ENCODE data around the gene FUOM.
"Not testable (repeated sequence)": the region's sequence is repeated elsewhere in the genome, so short reads cannot be mapped to it uniquely, and the experiment has no call there.

Gene FUOM

DNA sequence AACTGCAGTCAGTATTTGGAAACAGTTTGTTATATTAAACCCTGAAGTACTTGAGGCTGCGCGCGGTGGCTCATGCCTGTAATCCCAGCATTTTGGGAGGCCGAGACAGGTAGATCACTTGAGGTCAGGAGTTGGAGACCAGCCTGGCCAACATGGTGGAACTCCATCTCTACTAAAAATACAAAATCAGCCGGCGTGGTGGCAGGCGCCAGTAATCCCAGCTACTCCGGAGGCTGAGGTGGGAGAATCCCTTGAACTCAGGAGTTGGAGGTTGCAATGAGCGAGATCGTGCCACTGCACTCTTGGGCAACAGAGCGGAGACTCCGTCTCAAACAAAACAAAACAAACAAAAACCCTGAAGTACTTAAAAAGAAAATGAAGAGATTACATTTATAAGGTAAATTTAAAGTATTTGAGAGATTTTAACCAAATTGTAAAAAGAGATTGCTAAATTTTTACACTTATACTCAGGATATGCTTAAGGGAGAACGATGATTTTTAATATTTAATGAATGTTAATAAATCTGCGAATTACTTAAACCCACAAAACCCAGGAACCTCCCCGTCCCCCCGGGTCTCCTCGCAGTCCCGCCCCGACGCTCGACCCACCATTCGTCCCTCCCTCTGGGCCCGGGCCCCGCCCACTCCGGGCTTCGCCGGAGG lies 35.7 kb upstream of the FUOM start:
- TF ChIP-seq, protein P1, sequence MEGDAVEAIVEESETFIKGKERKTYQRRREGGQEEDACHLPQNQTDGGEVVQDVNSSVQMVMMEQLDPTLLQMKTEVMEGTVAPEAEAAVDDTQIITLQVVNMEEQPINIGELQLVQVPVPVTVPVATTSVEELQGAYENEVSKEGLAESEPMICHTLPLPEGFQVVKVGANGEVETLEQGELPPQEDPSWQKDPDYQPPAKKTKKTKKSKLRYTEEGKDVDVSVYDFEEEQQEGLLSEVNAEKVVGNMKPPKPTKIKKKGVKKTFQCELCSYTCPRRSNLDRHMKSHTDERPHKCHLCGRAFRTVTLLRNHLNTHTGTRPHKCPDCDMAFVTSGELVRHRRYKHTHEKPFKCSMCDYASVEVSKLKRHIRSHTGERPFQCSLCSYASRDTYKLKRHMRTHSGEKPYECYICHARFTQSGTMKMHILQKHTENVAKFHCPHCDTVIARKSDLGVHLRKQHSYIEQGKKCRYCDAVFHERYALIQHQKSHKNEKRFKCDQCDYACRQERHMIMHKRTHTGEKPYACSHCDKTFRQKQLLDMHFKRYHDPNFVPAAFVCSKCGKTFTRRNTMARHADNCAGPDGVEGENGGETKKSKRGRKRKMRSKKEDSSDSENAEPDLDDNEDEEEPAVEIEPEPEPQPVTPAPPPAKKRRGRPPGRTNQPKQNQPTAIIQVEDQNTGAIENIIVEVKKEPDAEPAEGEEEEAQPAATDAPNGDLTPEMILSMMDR (IDR thresholded peaks at IDR 0.05; ENCODE audit: extremely low read depth, missing control alignments): no peak
- no peak for DNase-seq (ENCODE audit: low spot score)

DNA sequence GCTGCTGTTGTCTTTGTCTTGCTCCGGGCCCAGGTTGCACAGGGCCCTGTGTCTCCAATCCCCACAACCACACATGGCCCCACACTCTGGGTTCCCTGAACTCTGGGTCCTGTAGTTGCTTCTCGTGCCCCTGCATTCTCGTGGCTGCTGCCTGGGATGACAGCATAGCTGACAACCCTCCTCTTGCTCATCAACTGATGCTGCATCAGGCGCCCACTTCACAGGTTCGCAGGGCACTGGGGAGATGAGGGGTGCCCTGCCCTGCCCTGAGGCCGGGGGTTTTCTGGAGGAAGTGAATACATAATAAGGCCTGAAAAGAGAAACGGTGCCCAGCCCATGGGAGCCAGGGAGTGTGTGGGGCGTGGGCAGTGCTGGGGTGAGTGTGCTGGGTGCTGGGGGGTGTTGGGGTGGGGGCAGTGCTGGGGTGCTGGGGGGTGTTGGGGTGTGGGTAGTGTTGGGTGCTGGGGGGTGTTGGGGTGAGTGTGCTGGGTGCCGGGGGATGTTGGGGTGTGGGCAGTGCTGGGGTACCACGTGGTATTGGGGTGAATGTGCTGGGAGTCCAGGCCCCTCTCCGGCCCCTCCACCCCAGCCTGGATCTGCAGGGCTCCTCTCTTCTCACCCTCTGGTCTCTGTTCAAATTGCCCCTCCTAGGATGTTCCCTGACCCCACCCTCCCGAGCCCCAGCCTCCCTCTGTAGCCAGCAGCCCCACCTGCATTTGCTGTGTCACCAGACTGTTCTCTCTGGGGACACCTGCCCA lies 34.1 kb upstream of the FUOM start:
- DNase-seq (ENCODE audit: low spot score): peak; percentile 35
- TF ChIP-seq, protein P1 (IDR thresholded peaks at IDR 0.05; ENCODE audit: extremely low read depth, missing control alignments): no peak

DNA sequence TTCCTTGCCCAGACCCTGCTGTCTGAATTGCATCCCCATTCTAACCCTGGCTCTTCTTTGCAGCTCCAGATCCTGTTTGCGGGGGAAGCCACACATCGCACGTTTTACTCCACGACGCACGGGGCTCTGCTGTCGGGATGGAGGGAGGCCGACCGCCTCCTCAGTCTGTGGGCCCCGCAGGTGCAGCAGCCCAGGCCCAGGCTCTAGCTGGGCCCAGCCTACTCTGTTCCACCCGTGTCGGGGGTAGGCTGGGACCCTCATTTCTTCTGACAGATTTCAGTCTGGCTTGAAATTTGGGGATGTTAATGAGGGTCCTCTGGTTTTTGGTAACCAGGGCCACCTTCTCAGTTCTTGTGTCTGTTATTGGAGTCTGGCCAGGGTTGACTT lies 33.4 kb upstream of the FUOM start:
- TF ChIP-seq, protein P1 (IDR thresholded peaks at IDR 0.05; ENCODE audit: extremely low read depth, missing control alignments): no peak
- no peak for DNase-seq (ENCODE audit: low spot score)

DNA sequence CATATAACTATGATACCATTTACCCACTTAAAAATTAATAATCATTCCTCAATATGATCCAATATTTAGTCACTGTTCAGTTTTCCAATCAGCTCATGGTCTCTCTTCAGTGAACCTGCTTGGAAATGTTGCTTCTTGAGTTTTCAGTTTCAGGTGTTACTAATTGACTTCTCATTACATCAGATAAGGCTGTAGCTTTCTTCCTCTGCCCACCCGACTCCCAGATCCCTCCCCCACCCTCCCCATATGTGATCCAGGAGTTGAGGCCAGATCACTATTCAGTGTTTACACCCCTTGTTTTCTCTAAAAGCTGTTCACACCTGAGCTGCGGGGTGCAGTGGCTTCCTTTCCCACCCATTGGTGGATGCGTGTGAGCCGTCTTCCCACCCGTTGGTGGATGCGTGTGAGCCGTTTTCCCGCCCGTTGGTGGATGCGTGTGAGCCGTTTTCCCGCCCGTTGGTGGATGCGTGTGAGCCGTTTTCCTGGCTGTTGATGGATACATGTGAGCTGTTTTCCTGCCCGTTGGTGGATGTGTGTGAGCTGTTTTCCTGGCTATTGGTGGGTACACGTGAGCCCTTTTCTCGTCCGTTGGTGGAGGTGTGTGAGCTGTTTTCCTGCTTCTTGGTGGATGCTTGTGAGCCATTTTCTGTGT lies 32.9 kb upstream of the FUOM start:
- peak; percentile 41 for DNase-seq (ENCODE audit: low spot score)
- TF ChIP-seq, protein P1 (IDR thresholded peaks at IDR 0.05; ENCODE audit: extremely low read depth, missing control alignments): no peak

DNA sequence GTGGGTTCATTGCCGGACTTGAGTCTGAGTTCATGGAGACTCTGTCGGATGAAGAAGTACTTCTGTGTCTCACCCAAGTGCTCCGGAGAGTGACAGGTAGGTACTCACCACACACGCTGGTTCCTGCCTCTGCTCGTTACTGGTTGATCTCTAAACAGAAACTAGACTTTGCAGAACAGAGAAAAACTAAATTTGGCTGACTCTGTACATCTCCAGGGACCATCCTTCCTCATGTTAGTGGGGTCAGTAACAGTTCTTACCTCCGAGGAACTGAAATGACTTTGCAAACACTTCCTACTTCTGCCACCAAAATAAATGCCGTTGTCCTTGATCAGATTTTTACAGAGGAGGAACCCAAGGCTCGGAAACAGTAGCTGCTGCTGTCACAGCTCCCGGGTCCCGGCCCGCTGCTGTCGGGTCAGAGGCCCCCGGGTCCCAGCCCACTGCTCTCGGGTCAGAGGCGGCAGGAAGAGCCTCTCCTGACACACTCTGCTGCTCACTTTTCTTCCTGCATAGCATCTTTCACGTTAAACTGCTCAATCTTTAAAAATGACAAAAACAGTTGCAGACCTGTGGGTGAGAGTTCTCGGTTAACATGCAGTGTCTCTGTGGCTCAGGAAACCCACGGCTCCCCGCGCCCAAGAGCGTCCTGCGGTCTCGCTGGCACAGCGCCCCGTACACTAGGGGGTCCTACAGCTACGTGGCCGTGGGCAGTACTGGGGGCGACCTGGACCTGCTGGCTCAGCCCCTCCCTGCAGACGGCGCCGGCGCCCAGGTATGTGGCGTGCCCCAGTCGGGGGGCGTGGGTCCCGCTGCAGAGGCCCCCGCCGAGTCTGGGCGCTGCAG lies 31.4 kb upstream of the FUOM start:
- TF ChIP-seq, protein P1 (IDR thresholded peaks at IDR 0.05; ENCODE audit: extremely low read depth, missing control alignments): no peak
- peak; percentile 90 for DNase-seq (ENCODE audit: low spot score)

DNA sequence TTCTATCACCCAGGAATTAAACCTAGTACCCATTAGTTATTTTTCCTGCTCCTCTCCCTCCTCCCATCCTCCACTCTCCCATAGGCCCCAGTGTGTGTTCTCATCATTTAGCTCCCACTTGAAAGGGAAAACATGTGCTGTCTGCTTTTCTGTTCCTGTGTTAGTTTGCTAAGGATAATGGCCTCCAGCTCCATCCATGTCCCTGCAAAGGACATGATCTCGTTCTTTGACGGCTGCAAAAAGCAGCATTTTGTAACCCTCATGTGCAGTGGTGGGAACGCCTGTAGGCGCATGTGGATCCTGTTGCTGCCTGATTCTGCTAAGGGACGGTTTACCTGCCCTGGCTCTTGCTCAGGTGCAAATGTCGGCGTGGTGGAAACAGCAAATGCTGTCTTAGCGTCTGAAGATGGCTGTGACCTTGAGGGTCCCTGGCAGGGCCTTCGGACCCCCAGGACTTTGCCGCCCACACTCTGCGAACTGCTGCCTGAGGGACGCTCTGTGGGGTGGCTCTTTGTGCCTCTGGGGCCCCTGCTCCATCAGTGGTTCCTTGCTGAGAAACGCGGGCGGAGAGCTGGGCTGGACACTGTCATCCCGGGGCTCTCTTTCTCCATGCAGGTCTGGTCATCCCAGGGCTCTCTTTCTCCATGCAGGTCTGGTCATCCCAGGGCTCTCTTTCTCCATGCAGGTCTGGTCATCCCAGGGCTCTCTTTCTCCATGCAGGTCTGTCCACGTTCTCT lies 30.6 kb upstream of the FUOM start:
- TF ChIP-seq, protein P1 (IDR thresholded peaks at IDR 0.05; ENCODE audit: extremely low read depth, missing control alignments): no peak
- no peak for DNase-seq (ENCODE audit: low spot score)

DNA sequence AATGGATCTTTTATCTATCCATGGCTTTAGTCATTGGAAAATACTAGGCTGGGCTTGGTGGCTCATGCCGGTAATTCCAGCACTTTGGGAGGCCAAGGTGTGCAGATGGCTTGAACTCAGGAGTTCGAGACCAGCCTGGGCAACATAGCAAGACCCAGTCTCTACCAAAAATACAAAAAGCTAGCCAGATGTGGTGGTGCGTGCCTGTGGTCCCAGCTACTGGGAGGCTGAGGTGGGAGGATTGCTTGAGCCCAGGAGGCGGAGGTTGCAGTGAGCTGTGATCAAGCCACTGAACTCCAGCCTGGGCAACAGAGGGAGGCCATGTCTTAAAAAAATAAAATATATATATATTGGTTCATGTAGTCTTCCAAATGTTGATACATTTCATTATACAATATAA lies 29.1 kb upstream of the FUOM start:
- not testable (repeated sequence) for DNase-seq (ENCODE audit: low spot score)
